M059J (cell line): ENCODE data around the gene PIK3R1. TPM values are rescaled to one million over a fixed set of nuclear protein-coding genes. Genes with fewer than 3 reads are reported as not detected.

Experiments used
- DNase-seq: peaks from one replicate; pipeline ENCODE4 v3.0.0-alpha.2; 2012; ENCODE audit warnings: low read depth
- total RNA-seq: library from RNA; depleted of rRNA; stranded (reverse); fragments of >200 nt; shearing (Covaris generic); gene quantifications from 2 replicates; pipeline ENCODE4 v1.2.3, GENCODE V29; 2014

PIK3R1 gene
- total RNA-seq, 1 experiment from 2014 or later: 32.7 TPM

DNA sequence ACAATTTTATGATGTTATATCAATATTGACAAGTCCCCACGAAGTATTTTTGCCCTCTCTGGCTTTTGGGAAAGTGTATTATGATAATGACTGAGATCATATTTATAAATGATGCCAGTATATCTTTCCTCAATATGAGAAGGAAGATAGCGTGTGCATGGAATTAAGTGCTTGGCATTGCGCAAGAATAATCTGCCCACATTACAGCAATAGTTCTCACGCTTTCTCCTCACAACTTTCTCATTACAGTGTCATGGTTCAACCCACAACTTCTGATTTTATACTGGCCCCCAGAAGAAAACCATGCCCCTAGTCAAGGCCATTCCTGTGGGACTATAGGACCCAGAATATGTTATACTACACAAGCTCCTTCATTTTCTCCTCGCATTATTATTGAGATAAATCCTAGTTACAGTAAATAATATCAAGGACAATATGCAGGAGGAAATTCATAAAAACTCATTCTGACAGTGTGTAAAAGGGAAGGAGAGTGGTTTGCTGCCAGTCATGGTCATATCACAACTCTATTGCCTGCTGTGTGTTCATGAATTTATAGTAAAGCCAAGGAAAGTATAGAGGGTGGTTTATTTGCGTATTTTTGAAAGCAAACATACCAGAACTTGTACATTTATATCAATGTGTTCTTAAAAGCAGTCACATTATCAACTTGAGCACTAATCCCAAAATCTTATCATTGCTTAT lies 114.1 kb downstream of the PIK3R1 start:
- DNase-seq: no peak

DNA sequence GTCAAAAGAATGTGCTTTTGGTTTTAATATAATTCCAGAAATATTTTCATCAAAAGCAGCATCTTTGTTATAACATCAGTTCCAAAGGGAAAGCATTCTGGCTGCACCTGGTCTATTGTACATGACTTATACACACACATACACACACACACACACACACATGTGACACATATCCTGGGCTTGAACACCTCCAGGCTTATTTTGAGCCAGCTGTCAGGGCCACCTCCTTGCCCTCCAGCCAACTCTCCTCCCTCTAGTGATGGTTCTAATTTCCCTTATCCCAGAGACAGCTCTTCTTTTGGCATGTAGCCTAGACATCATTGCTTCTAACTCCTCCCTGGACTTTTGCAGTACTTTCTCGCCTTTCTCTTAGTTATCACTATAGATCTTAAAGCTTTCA lies 115.0 kb downstream of the PIK3R1 start:
- DNase-seq: peak; percentile 65

DNA sequence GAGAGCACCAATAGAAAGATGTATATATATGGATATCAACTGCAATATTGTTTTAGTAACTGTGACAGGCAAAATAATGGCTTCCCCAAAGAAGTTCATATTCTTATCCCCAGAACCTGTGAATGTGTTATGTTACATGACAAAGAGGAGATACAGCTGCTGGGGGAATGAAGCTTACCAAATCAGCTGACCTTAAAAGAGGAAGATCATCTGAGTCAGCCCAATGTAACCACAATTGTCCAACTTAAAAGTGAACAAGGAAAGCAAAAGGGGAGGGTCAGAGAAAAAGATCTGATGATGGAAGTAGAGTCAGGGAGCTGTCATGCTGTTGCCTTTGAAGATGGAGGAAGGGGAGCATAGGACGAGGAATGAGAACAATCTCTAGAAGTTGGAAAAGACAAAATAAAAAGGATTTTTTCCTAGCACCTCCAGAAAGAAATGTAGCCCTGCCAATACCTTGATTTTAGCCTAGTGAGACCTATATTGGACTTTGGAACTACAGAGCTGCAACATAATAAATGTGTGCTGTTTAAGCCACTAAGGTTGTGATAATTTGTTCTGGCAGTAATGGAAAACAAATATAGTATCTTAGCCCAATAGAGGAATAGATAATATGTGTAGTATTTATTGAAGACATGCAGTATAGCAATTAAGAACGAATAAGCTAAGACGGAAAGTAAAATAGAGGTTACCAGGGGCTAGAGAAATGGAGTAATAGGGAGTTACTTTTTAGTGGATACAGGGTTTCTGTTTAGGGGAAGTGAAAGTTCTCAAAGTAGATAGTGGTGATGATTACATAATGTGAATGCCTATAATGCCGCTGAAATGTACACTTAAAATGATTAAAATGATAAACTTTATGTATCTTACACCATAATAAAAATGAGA lies 115.9 kb downstream of the PIK3R1 start:
- peak; percentile 78 for DNase-seq

DNA sequence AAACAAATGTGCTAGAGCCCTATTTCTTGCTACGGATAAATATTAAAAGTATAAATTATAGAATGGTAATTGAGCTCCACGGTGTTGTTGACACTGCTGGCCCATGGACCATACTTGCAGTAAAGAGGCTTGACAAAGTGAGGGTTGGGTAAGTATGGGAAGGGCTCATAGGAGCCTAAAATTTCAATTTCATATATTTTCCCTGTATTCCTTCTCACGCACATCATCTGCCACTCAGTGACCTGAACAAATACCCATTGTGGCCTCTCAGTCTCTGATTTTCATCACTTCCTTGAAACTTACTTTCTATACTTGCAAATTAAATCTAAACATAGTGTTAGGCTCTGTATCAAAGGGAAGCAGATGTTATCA lies 116.5 kb downstream of the PIK3R1 start:
- DNase-seq: no peak

DNA sequence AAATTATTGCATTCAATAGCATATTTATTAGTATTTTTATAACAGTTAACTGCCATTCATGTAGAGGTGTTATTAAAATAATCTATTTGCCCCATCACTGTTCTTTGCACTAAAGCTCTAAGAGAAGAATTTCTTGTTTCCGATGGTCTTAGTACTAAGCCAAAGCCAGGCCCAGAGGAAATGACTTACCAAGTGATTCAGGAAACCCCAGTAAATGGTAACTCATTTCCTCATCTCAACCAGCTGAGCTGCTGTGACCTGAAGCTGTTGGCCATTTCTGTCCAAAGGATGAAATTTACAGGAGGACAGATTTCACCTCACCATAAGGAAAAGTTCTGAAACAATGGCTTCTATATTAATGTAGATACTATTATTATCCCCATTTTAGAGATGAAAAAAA lies 117.0 kb downstream of the PIK3R1 start:
- DNase-seq: peak; percentile 57

DNA sequence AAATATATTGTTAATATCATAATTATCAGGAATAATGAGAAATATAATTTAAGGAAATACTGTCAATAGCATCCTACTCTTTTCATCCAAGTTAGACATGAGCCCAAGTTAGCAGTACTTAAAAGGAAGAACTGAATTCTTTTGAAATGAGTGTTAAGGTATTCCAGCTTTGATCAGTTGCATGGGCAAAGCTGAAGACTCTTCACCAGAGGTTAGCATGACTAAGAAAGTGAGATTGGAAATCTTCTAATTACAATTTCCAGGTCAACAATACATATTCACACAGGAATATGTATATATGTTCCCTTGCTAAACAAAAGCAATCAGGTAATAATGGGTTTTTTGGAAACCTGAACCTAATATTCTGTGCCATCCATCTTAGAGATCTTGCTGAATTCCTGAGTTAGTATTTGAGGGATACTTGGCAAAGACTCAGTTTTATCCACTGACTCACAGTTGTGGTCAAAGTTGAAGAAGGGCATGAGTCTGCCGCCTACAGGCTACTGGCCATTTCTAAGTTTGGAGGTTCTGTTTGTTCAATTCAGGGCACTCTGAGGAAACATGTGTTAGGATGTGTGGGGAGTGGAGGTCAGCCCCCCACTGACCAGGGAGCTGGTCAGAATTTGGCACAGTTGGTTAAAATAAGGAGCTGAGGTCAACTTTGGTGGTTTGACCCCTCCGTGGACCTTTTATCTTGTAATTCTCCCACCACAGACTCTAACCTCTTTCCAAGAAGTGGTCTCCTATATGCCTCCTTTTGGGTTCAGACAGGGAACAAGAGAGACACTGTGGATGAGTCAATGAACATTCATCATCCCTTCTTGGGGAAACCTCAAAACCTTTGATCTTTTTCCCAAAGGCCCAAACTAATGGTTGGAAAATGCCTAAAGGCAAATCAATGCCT lies 118.3 kb downstream of the PIK3R1 start:
- DNase-seq: peak; percentile 99

DNA sequence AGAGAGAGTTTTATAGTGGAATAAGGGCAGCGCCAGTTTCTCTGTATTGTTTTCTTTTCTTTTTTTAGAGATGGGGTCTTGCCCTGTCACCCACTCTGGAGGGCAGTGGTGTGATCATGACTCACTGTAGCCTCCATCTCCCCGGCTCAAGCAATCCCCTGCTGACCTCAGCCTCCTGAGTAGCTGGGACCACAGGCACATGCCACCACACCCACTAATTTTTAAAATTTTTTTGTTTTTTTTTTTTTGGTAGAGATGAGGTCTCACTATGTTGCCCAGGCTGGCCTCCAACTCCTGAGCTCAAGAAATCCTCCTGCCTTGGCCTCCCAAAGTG lies 119.0 kb downstream of the PIK3R1 start:
- no peak for DNase-seq

DNA sequence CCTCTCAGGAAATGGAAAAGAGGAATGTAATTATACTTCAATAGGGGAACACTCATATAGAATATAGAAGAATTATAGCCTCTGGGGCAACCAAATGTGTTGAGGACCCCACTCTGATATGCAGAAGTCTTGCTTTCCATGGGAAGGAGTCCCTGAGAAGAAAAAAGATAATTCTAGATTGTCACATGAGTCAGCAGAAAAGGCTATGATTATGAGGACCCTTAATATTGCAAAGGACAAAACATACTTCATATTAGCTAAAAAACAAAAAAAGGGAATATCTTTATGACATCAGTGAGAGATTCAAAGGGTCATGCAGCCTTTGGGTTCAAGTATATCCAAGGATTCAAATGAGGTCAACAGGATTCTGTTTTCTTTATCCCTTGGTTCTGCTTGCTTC lies 119.5 kb downstream of the PIK3R1 start:
- DNase-seq: no peak

DNA sequence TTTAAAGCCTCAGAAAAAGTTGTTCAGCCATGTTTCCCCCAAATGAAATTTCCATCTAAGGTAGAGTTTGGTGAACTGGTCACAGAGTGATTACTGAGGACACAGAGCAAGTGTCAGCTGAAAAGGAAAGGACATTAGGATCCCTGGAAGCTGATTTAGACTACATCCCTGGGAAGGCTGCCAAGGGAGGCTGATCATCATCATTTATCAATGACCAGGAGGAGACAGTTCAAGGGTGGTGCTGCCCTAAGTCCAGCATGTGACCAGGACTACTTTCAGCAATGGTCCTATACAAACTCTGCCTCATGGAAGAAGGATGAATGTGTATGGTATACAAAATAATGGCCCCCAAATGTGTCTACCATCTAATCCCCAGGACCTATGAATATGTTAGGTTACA lies 120.6 kb downstream of the PIK3R1 start:
- peak; percentile 20 for DNase-seq

DNA sequence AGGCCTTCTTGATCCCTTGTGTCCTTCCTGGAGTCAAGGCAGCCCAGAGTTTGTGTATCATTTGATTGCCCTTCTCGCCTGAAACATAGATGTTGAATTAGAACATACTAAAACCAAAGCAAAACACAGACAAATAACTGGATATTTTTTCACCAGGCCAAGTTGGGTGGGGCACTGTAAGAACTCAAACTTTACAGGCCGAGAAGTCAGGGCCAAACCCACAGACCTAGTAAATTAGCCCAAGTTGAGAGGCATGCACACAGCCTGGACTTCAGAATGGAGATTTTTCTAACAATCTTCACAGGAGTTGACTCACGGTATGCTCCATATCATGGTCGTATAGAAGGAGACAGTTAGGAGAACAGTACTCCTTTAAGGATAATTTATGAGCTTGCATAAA lies 121.7 kb downstream of the PIK3R1 start:
- DNase-seq: no peak

DNA sequence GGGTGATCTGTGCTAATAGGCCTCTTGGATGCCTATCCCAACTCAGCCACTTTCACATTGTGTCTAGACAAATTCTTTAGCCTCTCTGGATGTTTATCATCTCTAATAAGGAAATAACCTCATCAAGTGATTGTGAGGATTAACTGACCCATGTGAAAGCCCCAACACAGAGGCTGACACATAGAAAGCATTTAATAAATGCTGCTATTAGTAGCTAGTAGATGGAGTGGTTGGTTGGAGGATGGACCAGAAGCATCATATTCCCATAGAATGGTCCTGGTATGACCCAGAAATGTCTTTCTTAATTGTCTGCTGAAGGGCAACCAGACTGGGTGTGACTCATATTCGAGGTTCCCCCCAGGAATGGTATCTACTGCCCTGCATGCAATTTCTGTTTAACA lies 124.4 kb downstream of the PIK3R1 start:
- DNase-seq: peak; percentile 80

DNA sequence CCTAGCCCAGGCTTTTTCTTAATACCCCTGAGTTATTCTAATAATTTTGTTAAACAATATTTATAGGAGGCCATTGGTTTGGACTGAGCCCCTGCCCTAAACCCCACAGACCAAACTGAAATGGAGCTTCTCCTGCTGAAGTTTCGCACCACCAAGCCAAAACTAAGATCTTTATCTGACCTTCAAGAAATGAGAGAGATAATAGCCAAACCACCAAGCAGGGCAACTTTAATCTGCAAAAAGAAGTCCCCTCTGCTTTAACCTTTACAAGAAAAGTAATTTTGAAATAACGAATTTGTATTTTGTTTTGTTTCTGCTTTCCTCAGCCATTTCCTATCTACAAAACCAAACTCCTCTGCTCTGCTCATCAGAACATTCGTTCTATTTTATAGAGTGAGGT lies 125.5 kb downstream of the PIK3R1 start:
- DNase-seq: no peak

DNA sequence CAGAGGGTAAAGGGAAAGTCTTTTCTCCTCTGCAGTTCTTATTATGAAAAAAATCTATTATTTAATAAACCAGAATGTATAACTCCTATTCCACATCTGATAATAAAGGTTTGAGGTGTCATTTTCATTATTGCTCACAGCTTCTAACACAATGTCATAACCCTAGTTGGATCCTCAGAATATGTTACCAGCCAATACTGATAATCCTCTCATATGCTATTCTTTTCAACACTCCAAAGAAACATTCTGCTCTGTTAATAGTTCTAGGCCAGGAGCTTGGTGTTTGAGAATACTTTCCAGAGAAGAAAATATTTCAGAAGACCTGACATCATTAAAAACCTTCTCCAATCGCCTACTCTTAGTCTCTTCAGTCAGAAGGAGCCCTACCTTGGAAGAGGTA lies 127.1 kb downstream of the PIK3R1 start:
- no peak for DNase-seq

DNA sequence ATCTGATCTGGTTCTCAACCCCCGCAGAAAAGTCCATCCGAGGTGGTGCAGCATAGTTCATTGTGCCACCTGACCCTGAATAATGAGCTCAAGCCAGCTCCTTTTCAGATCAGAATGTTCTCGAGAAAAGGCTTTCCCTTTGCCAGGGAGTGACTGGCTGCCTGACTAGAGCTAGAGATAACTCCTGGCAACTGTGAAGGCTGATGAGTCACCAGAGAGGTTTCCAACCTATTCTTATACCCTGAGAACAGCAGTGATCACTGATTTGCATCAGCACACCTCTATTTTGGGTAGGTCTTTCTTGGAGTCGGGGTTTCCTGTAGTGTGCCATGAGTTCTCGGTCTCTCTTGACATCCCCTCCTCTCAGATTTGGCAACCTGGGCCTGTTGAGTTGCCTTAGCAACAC lies 127.9 kb downstream of the PIK3R1 start:
- peak; percentile 93 for DNase-seq

DNA sequence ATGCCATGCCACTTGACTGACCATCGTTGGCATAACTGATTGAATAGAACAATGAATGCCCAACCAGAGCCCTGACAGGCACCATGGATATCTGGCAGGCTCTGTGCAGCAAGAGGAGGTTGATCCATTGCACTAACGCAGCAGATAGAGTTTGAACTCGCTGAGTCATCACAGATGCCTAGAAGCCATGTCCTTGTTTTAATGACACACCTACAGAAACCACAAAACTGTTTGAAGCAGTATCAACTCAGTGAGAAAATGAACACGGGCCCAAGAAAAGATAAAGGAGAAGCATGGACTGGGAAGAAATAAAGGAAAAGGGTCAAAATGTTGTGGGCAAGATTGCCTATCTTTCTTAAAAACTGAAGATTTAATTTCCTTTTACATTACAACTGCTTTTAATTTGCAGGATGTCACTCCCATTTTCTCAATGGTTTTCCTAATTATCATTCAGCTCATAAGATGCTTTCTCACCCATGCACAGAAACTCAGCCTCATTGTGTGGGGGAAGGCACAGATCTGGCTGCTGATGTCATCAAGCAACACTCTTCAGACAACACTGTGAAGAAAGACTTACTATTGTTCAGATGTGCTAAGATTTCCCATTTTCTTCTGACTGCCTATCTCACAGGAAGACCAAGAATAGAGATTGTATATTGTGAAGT lies 129.0 kb downstream of the PIK3R1 start:
- DNase-seq: peak; percentile 96

DNA sequence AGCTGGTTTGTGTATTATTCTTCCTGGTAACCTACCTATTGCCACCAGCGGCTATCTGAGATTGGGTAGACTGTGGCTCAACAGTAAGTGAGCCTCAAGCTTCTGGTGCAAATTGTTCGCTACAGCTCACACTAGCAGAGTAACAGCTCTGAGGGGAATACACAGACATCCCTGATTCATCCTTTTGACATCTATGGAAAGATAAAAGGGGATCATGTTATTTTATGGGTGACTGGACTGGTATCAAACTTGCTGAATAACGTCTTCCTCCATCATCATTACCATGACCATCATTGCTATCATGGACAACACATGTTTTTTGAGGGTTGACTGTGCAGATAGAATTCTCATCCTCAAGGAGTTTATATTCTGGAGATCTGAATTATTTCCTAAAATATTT lies 129.6 kb downstream of the PIK3R1 start:
- DNase-seq: peak; percentile 27

DNA sequence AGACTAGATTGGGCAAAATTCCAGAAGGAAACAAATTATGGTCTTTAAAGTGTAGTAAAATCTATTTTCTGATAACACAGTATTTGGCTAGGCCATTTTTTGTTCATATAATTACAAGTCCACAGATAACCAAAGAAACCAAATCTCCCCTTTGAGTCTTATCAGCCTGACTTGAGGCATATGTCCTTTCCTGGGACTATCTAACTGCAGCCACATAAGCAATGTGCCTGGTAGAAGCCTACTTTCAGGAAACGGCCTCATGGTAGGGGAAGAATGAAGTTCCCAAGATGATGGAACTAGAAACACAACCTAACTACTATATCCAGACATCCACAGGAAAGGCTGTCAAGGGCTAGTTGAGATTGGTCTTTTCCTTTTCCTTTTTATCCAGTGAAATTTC lies 130.0 kb downstream of the PIK3R1 start:
- no peak for DNase-seq

DNA sequence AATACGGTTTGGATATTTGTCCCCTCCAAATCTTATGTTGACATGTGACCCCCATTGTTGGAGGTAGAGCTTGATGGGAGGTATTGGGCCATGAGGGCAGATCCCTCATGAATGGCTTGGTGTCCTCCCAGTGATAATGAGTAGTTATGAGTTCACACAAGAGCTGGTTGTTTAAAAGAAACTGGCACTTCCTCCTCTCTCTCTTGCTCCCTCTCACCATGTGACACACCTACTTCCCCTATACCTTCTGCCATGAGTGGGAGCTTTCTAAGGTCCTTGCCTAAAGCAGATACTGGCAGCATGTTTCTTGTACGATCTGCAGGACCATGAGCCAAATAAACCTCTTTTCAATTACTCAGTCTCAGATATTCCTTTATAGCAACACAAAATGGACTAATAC lies 132.0 kb downstream of the PIK3R1 start:
- DNase-seq: no peak

DNA sequence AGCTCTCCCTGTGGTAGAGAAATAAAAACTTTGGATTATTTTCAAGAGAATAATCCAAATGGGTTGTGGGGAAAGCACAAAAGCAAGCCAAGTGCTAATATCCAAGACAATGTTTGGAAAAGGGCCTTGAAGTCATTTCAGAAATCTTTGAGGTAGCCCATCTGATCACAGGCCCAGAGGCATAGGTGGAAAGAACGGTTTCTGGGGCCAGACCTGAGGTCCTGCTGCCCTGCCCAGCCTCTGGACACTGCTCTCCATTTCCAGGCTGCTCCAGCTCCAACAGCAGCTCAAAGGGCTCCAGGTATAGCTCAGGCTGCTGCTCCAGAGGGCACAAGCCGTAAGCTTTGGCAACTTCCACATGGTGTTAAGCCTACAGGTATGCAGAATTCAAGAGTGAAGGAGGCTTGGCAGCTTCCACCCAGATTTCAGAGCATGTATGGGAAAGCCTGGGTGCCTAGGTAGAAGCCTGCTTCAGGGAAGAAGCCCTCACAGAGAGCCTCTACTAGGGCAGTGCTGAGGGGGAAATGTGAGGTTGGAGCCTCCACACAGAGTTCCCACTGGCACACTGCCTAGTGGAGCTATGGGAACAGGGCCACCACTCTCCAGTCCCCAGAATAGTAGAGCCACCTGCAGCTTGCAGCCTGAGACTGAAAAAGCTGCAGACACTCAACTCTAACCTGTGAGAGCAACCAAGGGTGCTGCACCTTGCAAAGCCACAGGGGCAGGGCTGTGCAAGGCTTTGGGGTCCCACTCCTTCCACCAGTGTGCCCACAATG lies 133.1 kb downstream of the PIK3R1 start:
- no peak for DNase-seq

DNA sequence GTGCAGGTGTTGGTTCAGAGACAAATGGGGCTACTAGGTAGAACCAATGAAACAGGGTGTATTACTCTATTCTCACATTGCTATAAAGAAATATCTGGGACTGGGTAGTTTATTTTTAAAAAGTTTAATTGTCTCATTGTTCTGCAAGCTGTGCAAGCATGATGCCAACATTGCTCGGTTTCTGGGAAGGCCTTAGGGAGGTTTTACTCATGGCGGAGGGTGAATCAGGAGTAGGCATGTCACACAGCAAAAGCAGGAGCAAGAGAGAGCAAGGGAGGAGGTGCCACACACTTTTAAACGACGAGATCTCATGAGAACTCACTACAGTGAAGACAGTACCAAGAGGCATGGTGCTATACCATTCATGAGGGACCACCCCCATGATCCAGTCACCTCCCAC lies 134.6 kb downstream of the PIK3R1 start:
- DNase-seq: peak; percentile 24
